ENCODE results near the gene TTC22.

Gene TTC22

DNA sequence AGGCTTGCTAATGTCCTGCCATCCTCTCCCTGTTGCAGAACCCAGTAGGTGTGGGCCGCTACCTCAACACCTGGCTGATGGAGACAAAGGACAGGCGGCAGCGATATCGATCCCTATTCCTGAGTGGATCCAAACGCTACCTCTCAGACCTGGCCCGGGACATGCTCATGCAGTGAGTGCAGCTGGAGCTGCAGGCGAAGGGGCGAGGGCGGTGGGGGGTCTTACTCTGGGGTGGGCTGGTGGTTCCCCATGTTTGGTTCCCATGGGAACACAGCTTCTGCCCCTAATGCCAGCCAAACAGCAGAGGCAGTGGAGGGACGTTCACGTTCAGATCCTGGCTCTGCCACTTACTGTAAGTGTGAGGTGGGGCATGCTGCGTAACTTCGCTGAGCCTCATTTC lies 15.8 kb upstream of the TTC22 start:
- TF ChIP-seq, protein P1, sequence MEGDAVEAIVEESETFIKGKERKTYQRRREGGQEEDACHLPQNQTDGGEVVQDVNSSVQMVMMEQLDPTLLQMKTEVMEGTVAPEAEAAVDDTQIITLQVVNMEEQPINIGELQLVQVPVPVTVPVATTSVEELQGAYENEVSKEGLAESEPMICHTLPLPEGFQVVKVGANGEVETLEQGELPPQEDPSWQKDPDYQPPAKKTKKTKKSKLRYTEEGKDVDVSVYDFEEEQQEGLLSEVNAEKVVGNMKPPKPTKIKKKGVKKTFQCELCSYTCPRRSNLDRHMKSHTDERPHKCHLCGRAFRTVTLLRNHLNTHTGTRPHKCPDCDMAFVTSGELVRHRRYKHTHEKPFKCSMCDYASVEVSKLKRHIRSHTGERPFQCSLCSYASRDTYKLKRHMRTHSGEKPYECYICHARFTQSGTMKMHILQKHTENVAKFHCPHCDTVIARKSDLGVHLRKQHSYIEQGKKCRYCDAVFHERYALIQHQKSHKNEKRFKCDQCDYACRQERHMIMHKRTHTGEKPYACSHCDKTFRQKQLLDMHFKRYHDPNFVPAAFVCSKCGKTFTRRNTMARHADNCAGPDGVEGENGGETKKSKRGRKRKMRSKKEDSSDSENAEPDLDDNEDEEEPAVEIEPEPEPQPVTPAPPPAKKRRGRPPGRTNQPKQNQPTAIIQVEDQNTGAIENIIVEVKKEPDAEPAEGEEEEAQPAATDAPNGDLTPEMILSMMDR (IDR thresholded peaks at IDR 0.05; ENCODE audit: low read depth, low read length, missing control alignments) = no peak
- H3K4me3 ChIP-seq (ENCODE audit: low read depth, low read length) = no peak overlapping the region

DNA sequence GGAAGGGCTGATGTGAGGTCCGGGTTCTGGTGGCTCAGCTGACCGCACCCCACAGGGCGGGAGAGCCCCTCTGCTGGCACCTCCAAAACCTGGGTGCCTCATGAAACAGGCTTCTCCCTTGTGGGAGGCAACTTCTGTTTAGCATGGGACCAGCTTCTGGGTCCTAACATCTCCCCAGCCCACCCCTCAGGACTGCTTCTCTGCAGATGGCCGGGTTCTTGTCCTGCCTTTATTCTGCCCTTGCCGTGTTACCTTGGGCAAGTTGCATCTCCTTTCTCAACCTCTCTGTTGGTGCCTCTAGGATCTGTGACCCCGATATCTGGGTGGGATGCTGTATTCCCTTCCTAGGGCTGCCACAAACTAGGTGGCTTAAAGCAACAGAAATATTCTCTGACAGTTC lies 15.0 kb upstream of the TTC22 start:
- no peak for DNase-seq (ENCODE audit: low read depth)
- H3K4me3 ChIP-seq (ENCODE audit: low read depth, low read length) = no peak overlapping the region
- TF ChIP-seq, protein P1 (IDR thresholded peaks at IDR 0.05; ENCODE audit: low read depth, low read length, missing control alignments) = no peak

More for the DNA sequence above, 15.8 kb upstream of the TTC22 start:
- DNase-seq (ENCODE audit: low read depth) = no peak

DNA sequence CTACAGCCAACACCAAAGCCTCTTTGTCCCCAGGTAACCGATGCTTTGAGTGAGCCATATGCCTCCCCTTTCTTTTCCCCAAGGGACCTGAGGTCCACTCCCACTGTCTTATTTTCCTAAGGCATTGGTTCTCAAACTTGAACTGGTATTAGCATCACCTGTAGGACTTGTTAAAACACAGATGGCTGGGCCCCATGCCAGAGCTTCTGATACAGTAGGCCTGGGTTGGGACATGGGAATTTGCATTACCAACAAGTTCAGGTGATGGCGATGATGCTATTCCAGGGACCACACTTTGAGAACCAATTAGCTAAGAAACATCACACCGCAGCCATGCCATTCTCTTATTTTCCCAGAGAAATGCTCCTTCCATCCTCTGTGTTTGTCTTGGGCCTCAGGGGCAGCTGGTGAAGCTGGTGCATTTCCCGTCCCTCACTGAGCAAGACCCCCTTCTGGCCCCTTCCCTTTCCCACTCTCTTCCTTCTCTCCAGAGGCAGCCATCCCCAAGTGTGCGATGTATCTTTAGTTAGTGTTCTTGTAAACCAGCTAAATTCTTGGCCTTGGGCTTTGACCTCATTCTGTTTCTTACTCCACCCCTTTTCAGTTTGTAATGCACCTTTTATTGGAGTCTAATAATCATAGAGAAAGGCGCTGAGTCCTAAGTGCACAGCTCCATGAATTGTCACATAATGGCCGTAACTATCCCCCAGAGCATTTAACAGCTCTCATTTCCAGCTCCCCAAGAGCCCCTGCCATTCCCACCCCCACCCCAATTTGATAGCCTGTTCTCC lies 14.2 kb upstream of the TTC22 start:
- TF ChIP-seq, protein P1 (IDR thresholded peaks at IDR 0.05; ENCODE audit: low read depth, low read length, missing control alignments) = no peak

DNA sequence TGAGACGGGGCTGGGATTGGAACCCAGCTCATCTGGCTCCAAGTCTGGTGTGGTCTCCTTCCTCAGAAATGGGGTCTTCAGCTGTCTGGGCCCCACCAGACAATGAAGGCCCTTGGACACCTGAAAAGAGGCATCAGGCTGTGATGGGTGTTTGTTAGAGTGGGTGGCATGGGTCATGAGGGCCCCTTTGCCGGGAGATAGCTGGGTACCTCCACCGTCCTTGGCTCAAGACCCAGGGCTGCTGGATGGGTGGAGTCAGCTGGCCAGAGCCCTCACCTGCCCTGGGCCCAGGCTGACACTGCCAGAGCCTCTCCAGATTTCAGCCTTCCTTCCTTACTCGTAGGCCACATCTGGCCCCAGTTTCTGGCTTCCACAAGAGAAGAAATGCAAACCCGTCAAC lies 13.4 kb upstream of the TTC22 start:
- DNase-seq (ENCODE audit: low read depth) = no peak
- H3K4me3 ChIP-seq (ENCODE audit: low read depth, low read length) = no peak overlapping the region
- TF ChIP-seq, protein P1 (IDR thresholded peaks at IDR 0.05; ENCODE audit: low read depth, low read length, missing control alignments) = no peak

More for the DNA sequence above, 14.2 kb upstream of the TTC22 start:
- no peak for DNase-seq (ENCODE audit: low read depth)
- H3K4me3 ChIP-seq (ENCODE audit: low read depth, low read length) = no peak overlapping the region

DNA sequence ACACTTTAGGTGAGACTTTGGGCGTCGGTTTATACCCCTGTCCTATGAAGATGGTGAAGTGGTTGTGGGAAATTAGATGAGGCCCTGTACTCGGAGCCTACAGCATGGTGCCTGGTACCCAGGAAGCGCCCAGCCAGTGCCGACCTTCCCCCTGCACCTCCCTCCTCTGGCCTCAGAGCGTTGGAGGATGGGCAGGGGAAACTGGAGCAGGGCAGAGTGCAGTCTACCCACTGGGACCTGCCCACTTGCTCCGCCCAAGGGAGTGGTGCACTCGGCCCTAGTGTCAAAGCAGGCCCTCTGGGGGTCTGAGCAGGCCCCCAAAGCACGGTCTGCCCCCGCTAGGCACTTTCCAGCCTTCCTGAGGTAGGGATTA lies 13.0 kb upstream of the TTC22 start:
- no peak overlapping the region for H3K4me3 ChIP-seq (ENCODE audit: low read depth, low read length)
- TF ChIP-seq, protein P1 (IDR thresholded peaks at IDR 0.05; ENCODE audit: low read depth, low read length, missing control alignments) = no peak
- DNase-seq (ENCODE audit: low read depth) = no peak

DNA sequence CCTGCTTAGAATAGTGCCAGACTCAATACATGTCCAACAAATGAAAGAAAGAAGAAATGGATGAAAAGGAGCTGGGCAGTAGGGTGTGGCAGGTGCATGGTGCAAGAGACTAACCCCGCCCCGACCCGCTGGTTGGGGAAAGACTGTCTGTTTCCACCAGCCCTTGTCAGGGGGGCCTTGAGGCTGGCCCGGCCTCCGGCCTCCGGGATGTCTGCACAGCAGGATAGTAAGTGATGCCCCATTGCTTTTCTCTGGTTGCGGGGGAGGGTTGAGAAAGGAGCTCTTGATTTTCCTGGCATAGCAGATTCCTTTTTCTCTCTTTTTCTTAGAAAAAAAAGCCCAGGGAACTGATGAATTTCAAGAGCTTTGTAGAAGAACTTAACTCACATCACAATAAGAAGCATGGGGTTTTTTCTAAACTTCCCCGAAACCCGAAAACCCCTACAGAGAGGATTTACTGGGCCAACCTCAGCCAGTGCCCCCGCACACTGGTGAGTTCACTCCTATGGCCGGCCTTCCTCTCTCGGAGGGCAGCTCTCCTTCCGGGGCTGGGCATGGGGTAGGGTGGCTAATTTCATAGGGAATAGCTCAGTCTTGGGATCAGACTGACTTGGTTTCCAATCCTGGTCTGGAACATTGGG lies 12.5 kb upstream of the TTC22 start:
- DNase-seq (ENCODE audit: low read depth) = no peak
- H3K4me3 ChIP-seq (ENCODE audit: low read depth, low read length) = no peak overlapping the region
- TF ChIP-seq, protein P1 (IDR thresholded peaks at IDR 0.05; ENCODE audit: low read depth, low read length, missing control alignments) = no peak
